ENCODE results near the gene ITGAL. TPM values are rescaled to one million over a fixed set of nuclear protein-coding genes. Genes with fewer than 3 reads are reported as not detected.

ITGAL gene
- total and polyA plus RNA-seq, 2 of the 13 experiments (the other 11 are each of a cell fraction or from before 2014, with no cell fraction given): 0.86 to 1.2 TPM

DNA sequence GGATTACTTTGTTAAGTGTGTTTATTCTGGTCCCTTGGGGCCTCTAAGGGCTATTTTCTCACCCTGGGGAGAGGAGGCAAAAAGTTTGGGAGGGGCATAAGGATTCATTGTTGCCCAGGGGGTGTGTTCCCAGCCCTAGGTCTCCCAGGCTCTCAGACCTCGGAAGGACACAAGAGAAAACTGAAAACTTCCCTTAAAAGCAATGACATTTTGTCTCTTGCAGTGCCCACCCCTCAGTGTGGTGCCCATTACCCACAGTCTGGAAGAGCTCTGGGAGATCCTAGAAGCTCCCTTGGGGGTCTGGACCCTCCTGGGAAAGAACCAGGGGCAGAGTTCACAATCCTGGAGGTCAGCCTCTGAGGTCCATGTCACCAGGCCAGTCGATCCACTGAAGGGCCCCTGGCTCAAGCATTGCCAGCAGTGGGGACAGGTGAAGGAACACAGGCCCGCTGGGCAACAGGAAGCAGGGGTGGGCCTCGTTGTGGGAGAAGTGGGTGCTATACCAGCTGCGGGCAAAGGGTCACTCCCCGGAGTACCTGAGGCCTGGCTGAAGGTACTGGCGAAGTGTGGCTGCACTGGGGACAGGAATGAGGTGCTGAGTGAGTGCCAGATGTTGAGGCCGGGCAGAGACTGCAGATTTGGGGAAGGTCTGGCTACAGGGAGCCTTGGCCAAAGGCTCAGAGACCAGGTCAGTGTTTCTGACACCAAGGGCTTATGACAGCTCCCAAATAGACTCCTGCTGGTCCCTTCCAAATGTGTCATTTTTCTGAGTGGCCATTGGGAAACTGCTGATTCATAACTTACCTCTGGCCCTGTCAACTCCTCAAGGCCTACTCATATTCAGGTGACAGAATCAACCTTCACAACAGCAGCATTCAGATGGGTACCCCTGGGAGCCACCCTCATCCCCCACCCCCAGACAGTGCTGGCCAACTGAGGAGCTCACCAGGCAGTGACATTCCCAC lies 66.7 kb downstream of the ITGAL start (continued):
- TF ChIP-seq, protein P1, sequence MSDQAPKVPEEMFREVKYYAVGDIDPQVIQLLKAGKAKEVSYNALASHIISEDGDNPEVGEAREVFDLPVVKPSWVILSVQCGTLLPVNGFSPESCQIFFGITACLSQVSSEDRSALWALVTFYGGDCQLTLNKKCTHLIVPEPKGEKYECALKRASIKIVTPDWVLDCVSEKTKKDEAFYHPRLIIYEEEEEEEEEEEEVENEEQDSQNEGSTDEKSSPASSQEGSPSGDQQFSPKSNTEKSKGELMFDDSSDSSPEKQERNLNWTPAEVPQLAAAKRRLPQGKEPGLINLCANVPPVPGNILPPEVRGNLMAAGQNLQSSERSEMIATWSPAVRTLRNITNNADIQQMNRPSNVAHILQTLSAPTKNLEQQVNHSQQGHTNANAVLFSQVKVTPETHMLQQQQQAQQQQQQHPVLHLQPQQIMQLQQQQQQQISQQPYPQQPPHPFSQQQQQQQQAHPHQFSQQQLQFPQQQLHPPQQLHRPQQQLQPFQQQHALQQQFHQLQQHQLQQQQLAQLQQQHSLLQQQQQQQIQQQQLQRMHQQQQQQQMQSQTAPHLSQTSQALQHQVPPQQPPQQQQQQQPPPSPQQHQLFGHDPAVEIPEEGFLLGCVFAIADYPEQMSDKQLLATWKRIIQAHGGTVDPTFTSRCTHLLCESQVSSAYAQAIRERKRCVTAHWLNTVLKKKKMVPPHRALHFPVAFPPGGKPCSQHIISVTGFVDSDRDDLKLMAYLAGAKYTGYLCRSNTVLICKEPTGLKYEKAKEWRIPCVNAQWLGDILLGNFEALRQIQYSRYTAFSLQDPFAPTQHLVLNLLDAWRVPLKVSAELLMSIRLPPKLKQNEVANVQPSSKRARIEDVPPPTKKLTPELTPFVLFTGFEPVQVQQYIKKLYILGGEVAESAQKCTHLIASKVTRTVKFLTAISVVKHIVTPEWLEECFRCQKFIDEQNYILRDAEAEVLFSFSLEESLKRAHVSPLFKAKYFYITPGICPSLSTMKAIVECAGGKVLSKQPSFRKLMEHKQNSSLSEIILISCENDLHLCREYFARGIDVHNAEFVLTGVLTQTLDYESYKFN (CRISPR knock-in tag; conservative IDR thresholded peaks at IDR 0.05): 0 out of 2 replicates have a peak, but pooled peaks have one; percentile 18
- TF ChIP-seq ATM (IDR thresholded peaks at IDR 0.05; ENCODE audit: borderline replicate concordance) (no peak), BCLAF1 (IDR thresholded peaks at IDR 0.05) (no peak), SETDB1 (CRISPR knock-in tag; IDR thresholded peaks at IDR 0.05; ENCODE audit: borderline replicate concordance) (no peak), MAFK (conservative IDR thresholded peaks at IDR 0.05 in 1 of 2, IDR thresholded peaks at IDR 0.05 in 1 of 2; ENCODE audit: low read length in 2 of 2) (peak; percentile 61 to 75), NR2F1 (CRISPR knock-in tag; IDR thresholded peaks at IDR 0.05) (no peak; a peak in 1 of 4 replicates), MED1 (CRISPR knock-in tag; IDR thresholded peaks at IDR 0.05) (no peak), YEATS4 (CRISPR knock-in tag; IDR thresholded peaks at IDR 0.05; ENCODE audit: borderline replicate concordance) (no peak), ZNF350 (CRISPR knock-in tag; IDR thresholded peaks at IDR 0.05; ENCODE audit: borderline replicate concordance, low read depth) (no peak), ETV6 (CRISPR knock-in tag; conservative IDR thresholded peaks at IDR 0.05) (no peak), SALL2 (CRISPR knock-in tag; IDR thresholded peaks at IDR 0.05) (no peak), HOXA3 (CRISPR knock-in tag; IDR thresholded peaks at IDR 0.05) (0 out of 2 replicates have a peak, but pooled peaks have one; percentile 28), ZNF136 (CRISPR knock-in tag; IDR thresholded peaks at IDR 0.05; ENCODE audit: low read depth) (no peak), ZNF3 (CRISPR knock-in tag; IDR thresholded peaks at IDR 0.05) (no peak), HIC2 (CRISPR knock-in tag; IDR thresholded peaks at IDR 0.05; ENCODE audit: low read depth) (peak; percentile 86; the same call in 1 of the 2 replicates), BRD4 (CRISPR knock-in tag; IDR thresholded peaks at IDR 0.05) (no peak), ZNF230 (CRISPR knock-in tag; IDR thresholded peaks at IDR 0.05) (peak; percentile 14; the same call in 1 of the 2 replicates), ZFP82 (CRISPR knock-in tag; IDR thresholded peaks at IDR 0.05; ENCODE audit: borderline replicate concordance) (no peak), CCDC6 (CRISPR knock-in tag; IDR thresholded peaks at IDR 0.05) (no peak)
- TF ChIP-seq, protein P2, sequence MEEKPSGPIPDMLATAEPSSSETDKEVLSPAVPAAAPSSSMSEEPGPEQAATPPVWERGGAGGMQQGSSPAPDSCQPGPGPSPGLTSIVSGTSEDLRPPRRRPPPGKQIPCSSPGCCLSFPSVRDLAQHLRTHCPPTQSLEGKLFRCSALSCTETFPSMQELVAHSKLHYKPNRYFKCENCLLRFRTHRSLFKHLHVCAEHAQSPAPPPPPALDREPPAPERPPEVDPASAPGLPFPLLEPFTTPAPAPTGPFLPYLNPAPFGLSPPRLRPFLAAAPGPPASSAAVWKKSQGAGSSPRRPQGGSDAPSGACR (CRISPR knock-in tag; IDR thresholded peaks at IDR 0.05): 0 out of 2 replicates have a peak, but pooled peaks have one; percentile 14
